Liver (tissue), 3 donors: ENCODE measurements around the gene PATL1.

Source experiments
- ATF3 ChIP-seq: IDR thresholded peaks from 2 replicates; pipeline ENCODE4 v1.6.1; 2016; ENCODE audit warnings: antibody characterized with exemption
- CTCF ChIP-seq: fragments of 150-350 bp; IDR thresholded peaks from 2 replicates; pipeline ENCODE4 v1.5.1; 2017; ENCODE audit warnings: improper control_type of control experiment, low read depth, low read length; ENCODE audit not compliant: missing input control
- GABPA ChIP-seq, 2 donors: IDR thresholded peaks in 1 of 2; conservative IDR thresholded peaks in 1 of 2; 2 replicates each; pipeline ENCODE4 v1.6.1; 2016; ENCODE audit warnings: antibody characterized with exemption in 2 of 2, mild to moderate bottlenecking in 1 of 2, moderate library complexity in 1 of 2
- HNF4A ChIP-seq, 2 donors: conservative IDR thresholded peaks; 2 replicates each; pipeline ENCODE4 v1.6.1; 2016; ENCODE audit warnings: antibody characterized with exemption in 2 of 2, mild to moderate bottlenecking in 2 of 2
- MAX ChIP-seq: IDR thresholded peaks from 2 replicates; pipeline ENCODE4 v1.6.1; 2016; ENCODE audit warnings: antibody characterized with exemption
- RAD21 ChIP-seq, 2 donors: IDR thresholded peaks; 2 replicates each; pipeline ENCODE4 v1.6.1; 2016; ENCODE audit warnings: antibody characterized with exemption in 2 of 2, mild to moderate bottlenecking in 2 of 2
- REST ChIP-seq: IDR thresholded peaks from 2 replicates; pipeline ENCODE4 v1.6.1; 2016; ENCODE audit warnings: antibody characterized with exemption, mild to moderate bottlenecking
- RXRA ChIP-seq, 2 donors: IDR thresholded peaks; 2 replicates each; pipeline ENCODE4 v1.6.1; 2017 to 2018; ENCODE audit warnings: antibody characterized with exemption in 2 of 2, mild to moderate bottlenecking in 1 of 2
- SP1 ChIP-seq: IDR thresholded peaks from 2 replicates; pipeline ENCODE4 v1.6.1; 2018; ENCODE audit warnings: antibody characterized with exemption, mild to moderate bottlenecking
- TAF1 ChIP-seq: conservative IDR thresholded peaks from 2 replicates; pipeline ENCODE4 v1.6.1; 2016; ENCODE audit warnings: antibody characterized with exemption, mild to moderate bottlenecking
- YY1 ChIP-seq: IDR thresholded peaks from 2 replicates; pipeline ENCODE4 v1.6.1; 2016; ENCODE audit warnings: antibody characterized with exemption, mild to moderate bottlenecking
- ZBTB33 ChIP-seq: IDR thresholded peaks from 2 replicates; pipeline ENCODE4 v1.6.1; 2016; ENCODE audit warnings: antibody characterized with exemption
- donor health status: healthy.
- donor health status: healthy.

GRCh38 chr11:59666969-59667368, 1.9 kb downstream of the PATL1 start:
- TF ChIP-seq CTCF = no peak
- no peak for TF ChIP-seq HNF4A (conservative IDR thresholded peaks at IDR 0.05)
- TF ChIP-seq RAD21 (IDR thresholded peaks at IDR 0.05) = peak in 1 of 2 donors; percentile 7
- TF ChIP-seq MAX = peak; percentile 25
- no peak for TF ChIP-seq REST
- TF ChIP-seq ZBTB33 = no peak
- no peak for TF ChIP-seq YY1
- no peak for TF ChIP-seq SP1
- no peak for TF ChIP-seq GABPA (IDR thresholded peaks at IDR 0.05 in 1 of 2, conservative IDR thresholded peaks at IDR 0.05 in 1 of 2)
- no peak for TF ChIP-seq RXRA (IDR thresholded peaks at IDR 0.05)
- TF ChIP-seq TAF1 = no peak
- peak; percentile 26 for TF ChIP-seq ATF3
